Measurements from ENCODE around the gene PDC.

Gene PDC

GRCh38 chr1:186461014-186461413 lies at the start of gene PDC:
PDC (minus strand) TSS chr1:186461114; CDS start chr1:186449459, 11,655 bp downstream.
- no peak for DNase-seq (ENCODE audit: low read depth)

GRCh38 chr1:186503190-186503589 lies 42.3 kb upstream of the PDC start:
- no peak for DNase-seq (ENCODE audit: low read depth)

GRCh38 chr1:186502087-186502486 lies 41.2 kb upstream of the PDC start:
- DNase-seq (ENCODE audit: low read depth): no peak

- DNase-seq (ENCODE audit: low read depth): no peak
These were observed 39.9 kb upstream of the PDC start for GRCh38 chr1:186500804-186501203.

- DNase-seq (ENCODE audit: low read depth): no peak
These were observed 38.7 kb upstream of the PDC start for GRCh38 chr1:186499571-186499970.

GRCh38 chr1:186498695-186499389 lies 37.9 kb upstream of the PDC start:
- no peak for DNase-seq (ENCODE audit: low read depth)

- DNase-seq (ENCODE audit: low read depth): no peak
These were observed 37.2 kb upstream of the PDC start for GRCh38 chr1:186498071-186498470.

GRCh38 chr1:186497651-186498050 lies 36.7 kb upstream of the PDC start:
- no peak for DNase-seq (ENCODE audit: low read depth)

- no peak for DNase-seq (ENCODE audit: low read depth)
These were observed 35.4 kb upstream of the PDC start for GRCh38 chr1:186496171-186496851.

- no peak for DNase-seq (ENCODE audit: low read depth)
These were observed 33.9 kb upstream of the PDC start for GRCh38 chr1:186494832-186495271.

- no peak for DNase-seq (ENCODE audit: low read depth)
These were observed 31.8 kb upstream of the PDC start for GRCh38 chr1:186492531-186493291.

- no peak for DNase-seq (ENCODE audit: low read depth)
These were observed 30.4 kb upstream of the PDC start for GRCh38 chr1:186491336-186491735.

- no peak for DNase-seq (ENCODE audit: low read depth)
These were observed 26.2 kb upstream of the PDC start for GRCh38 chr1:186487163-186487562.

- no peak for DNase-seq (ENCODE audit: low read depth)
These were observed 25.1 kb upstream of the PDC start for GRCh38 chr1:186486061-186486460.

GRCh38 chr1:186483561-186483960 lies 22.6 kb upstream of the PDC start:
- DNase-seq (ENCODE audit: low read depth): no peak

GRCh38 chr1:186482661-186483255 lies 21.8 kb upstream of the PDC start:
- DNase-seq (ENCODE audit: low read depth): peak; percentile 3

GRCh38 chr1:186481303-186481888 lies 20.5 kb upstream of the PDC start:
- no peak for DNase-seq (ENCODE audit: low read depth)

- no peak for DNase-seq (ENCODE audit: low read depth)
These were observed 18.2 kb upstream of the PDC start for GRCh38 chr1:186479162-186479561.

GRCh38 chr1:186476264-186477040 lies 15.5 kb upstream of the PDC start:
- DNase-seq (ENCODE audit: low read depth): no peak

- DNase-seq (ENCODE audit: low read depth): no peak
These were observed 13.3 kb upstream of the PDC start for GRCh38 chr1:186474208-186474607.

- DNase-seq (ENCODE audit: low read depth): no peak
These were observed 12.1 kb upstream of the PDC start for GRCh38 chr1:186473047-186473446.

Measured in stimulated activated CD4-positive, alpha-beta T cell treated with anti-CD3 and anti-CD28 coated beads, Interleukin-2, amount 100 ng/mL, for 4 hours (primary cell).